ENCODE data around the gene MRPS10. TPM values are rescaled to one million over a fixed set of nuclear protein-coding genes. Genes with fewer than 3 reads are reported as not detected.

The MRPS10 gene
- total and polyA plus RNA-seq, 2 donors (not counting 3 experiments of a cell fraction or from before 2014, with no cell fraction given), result 23.2 to 37.7 TPM

- no peak overlapping the region for H3K4me3 ChIP-seq (replicated peaks in 1 of 3; ENCODE audit: insufficient read depth in 1 of 3, low read depth in 1 of 3, low read length in 3 of 3)
- peaks cover 12 to 13% of the 10 kb centered on the region in 2 experiments for H3K36me3 ChIP-seq (ENCODE audit: control insufficient read depth in 2 of 2, extremely low read depth in 1 of 2, insufficient read depth in 2 of 2, low read length in 2 of 2)
- H4K20me1 ChIP-seq (replicated peaks; ENCODE audit: control insufficient read depth, extremely low read depth, insufficient read depth, low read length), result no peaks in the 10 kb centered on the region
- H3K9me1 ChIP-seq (replicated peaks; ENCODE audit: control insufficient read depth, extremely low read depth, insufficient read depth, low read length), result no peaks in the 10 kb centered on the region
- TF ChIP-seq POLR2AphosphoS5 (IDR thresholded peaks at IDR 0.05; ENCODE audit: insufficient read depth, low read depth, low read length) (no peak), MAX (IDR thresholded peaks at IDR 0.05; ENCODE audit: insufficient read depth, insufficient read length) (no peak), POLR2A (IDR thresholded peaks at IDR 0.05; ENCODE audit: low read depth, low read length) (no peak), EZH2 (IDR thresholded peaks at IDR 0.05; ENCODE audit: borderline replicate concordance, low read depth, low read length, severe bottlenecking) (no peak), JUN (IDR thresholded peaks at IDR 0.05; ENCODE audit: borderline replicate concordance, insufficient read depth, insufficient read length, low read depth) (no peak), FOS (IDR thresholded peaks at IDR 0.05; ENCODE audit: borderline replicate concordance, insufficient read depth, low read length) (no peak), CTCF (IDR thresholded peaks at IDR 0.05; ENCODE audit: extremely low read depth in 1 of 2, insufficient read depth in 1 of 2, low read depth in 1 of 2, low read length in 2 of 2) (no peak), MYC (IDR thresholded peaks at IDR 0.05; ENCODE audit: low read depth, low read length) (no peak), GATA2 (IDR thresholded peaks at IDR 0.05; ENCODE audit: insufficient read depth, insufficient read length, low read depth, low read length) (no peak)
- intact Hi-C loops (cut with micrococcal nuclease) (no loop called here), dilution Hi-C loops (cut with MboI; ENCODE audit: extremely low pct_ligation_motif_present, low sequenced_read_pairs) (no loop called here)
- no peak overlapping the region for H2AFZ ChIP-seq (ENCODE audit: low read depth, low read length)
- H3K4me2 ChIP-seq (ENCODE audit: insufficient read depth, low read length), result no peak overlapping the region
- no peaks in the 10 kb centered on the region for H3K79me2 ChIP-seq (ENCODE audit: control insufficient read depth, insufficient read depth, low read length)
- H3K9me3 ChIP-seq (replicated peaks; ENCODE audit: control insufficient read depth, insufficient read depth, low read length), result no peaks in the 10 kb centered on the region
- CTCF ChIA-PET, result interaction anchor here (0.7 to 4.7 kb wide), 2 partner anchors 10 to 29 kb away, joined by 4 to 22 read pairs; no protein-coding TSS in a partner anchor
- FAIRE-seq (peak; percentile 33), DNase-seq (ENCODE audit: low read depth, low spot score) (no peak)
- peaks cover 1% of the 10 kb centered on the region for H3K4me1 ChIP-seq (ENCODE audit: control insufficient read depth, extremely low read depth, insufficient read depth, low read length)
- H3K9ac ChIP-seq (replicated peaks; ENCODE audit: extremely low read depth, insufficient read depth, low read length), result no peak overlapping the region
- no peak overlapping the region for H3K27ac ChIP-seq (ENCODE audit: insufficient read depth, low read depth, low read length)
- POLR2A ChIA-PET, result no interaction called here
- no peaks in the 10 kb centered on the region for H3K27me3 ChIP-seq (ENCODE audit: control insufficient read depth in 2 of 2, insufficient read depth in 2 of 2, low read length in 2 of 2)
- BruUV-seq (replicated peaks), result no TSS peak
These were observed 12.8 kb downstream of the MRPS10 start for GRCh38 chr6:42204768-42205282.
